Right cardiac atrium (tissue), 5 donors: ENCODE measurements around the gene SPON1. TPM values are rescaled to one million over a fixed set of nuclear protein-coding genes. Genes with fewer than 3 reads are reported as not detected.
"Not testable (repeated sequence)": the region's sequence is repeated elsewhere in the genome, so short reads cannot be mapped to it uniquely, and the experiment has no call there.

ENCODE experiments used
- ATAC-seq, 2 donors: fragments of 200-7000 bp; cut with Tn5 transposase; one replicate each; pipeline versions ENCODE4 v1.8.0 to v1.9.1; 2020; ENCODE audit warnings: moderate library complexity in 2 of 2, mild to moderate bottlenecking in 1 of 2
- DNase-seq, 3 donors: peaks; one replicate each; pipeline ENCODE4 v3.0.0-alpha.2; 2020
- H3K27ac ChIP-seq: one replicate; pipeline ENCODE4 v1.5.1; 2013; ENCODE audit warnings: mild to moderate bottlenecking, low read length, control low read depth, moderate library complexity
- H3K27me3 ChIP-seq: one replicate; pipeline ENCODE4 v1.6.1; 2013; ENCODE audit not compliant: control insufficient read depth, insufficient read depth
- H3K4me1 ChIP-seq: one replicate; pipeline ENCODE4 v1.6.1; 2013; ENCODE audit warnings: low read length; ENCODE audit not compliant: control insufficient read depth, insufficient read depth
- H3K4me3 ChIP-seq: one replicate; pipeline ENCODE4 v1.5.1; 2013; ENCODE audit warnings: low read length, control low read depth
- H3K9me3 ChIP-seq: one replicate; pipeline ENCODE4 v1.6.1; 2013; ENCODE audit warnings: low read length; ENCODE audit not compliant: control insufficient read depth
- WGBS: extraction: QIAGEN DNeasy Blood & Tissue Kit; methylation state at CpG from one replicate; pipeline ENCODE4 v1.1.7; 2013; 5-methylcytosine and 5-hydroxymethylcytosine counted together
- intact Hi-C, 4 donors: fragments of 100-400 bp; cut with DNase I; formaldehyde crosslinking; loops; one replicate each; pipeline versions ENCODE4 v1.11.0 to v1.14.0; 2022 to 2023
- polyA plus RNA-seq: library from polyadenylated mRNA; stranded (reverse); fragments of 200-250 nt; gene quantifications from one replicate; pipeline ENCODE4 v1.2.3, GENCODE V29; 2013
- total RNA-seq, 4 donors: library from RNA; stranded (reverse); fragmentation: NEBNext Ultra II Directional; extraction: Animal tissue kit (Norgen Biotek cat#: 25700); gene quantifications; one replicate each; pipeline ENCODE4 v1.2.1, GENCODE V29; 2021
- donor health status: healthy with polysubstance abuse.
- donor health status: DM: no; HTN: yes; CAD: no.
- donor health status: DM: no; HTN: no; CAD: no.
- donor health status: DM: no; HTN: yes; CAD: no; lungs with severe emphysema.
- donor health status: DM: yes; HTN: yes; CAD: no.

The SPON1 gene
- total and polyA plus RNA-seq, 5 donors = 12.6 to 32.7 (median 24.7) TPM

DNA sequence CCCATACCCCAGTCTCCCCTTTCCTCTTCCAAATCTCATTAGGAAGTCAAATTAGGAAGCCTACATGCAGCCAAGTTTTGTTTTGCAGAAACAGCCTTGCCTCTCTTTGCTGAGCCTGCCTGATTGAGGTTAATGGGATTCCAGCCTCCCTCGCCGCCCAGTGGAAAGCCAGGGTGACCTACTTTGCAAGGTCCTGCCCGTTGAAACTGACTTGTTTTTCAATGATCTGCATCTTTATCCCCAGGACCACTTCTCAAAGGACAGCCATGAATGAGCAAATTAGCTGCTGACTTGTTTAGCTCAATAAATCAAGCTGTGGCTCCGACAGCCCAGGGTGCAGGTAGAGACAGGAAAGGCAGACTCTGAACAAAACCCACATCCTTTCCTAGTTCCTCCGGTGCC is 286.1 kb downstream of the SPON1 start:
- no peaks in the 10 kb centered on the region for H3K9me3 ChIP-seq
- 38% methylated on average over 5 of the region's 5 CpGs for WGBS
- intact Hi-C loops = loop anchor here in 3 of 4 donors (2.0 to 10.0 kb wide), 3 partner anchors 64 to 474 kb away; no protein-coding TSS in a partner anchor
- DNase-seq (peak in 2 of 3 donors; percentile 61 to 69), ATAC-seq (peak in 1 of 2 donors; percentile 57)
- no peak overlapping the region for H3K4me3 ChIP-seq
- H3K27ac ChIP-seq = no peak overlapping the region
- no peaks in the 10 kb centered on the region for H3K27me3 ChIP-seq
- H3K4me1 ChIP-seq = peaks cover 3% of the 10 kb centered on the region

GRCh38 chr11:14249121-14249963 is 286.8 kb downstream of the SPON1 start:
- no peak overlapping the region for H3K4me3 ChIP-seq
- peaks cover 5% of the 10 kb centered on the region for H3K4me1 ChIP-seq
- no peak overlapping the region for H3K27ac ChIP-seq
- WGBS = 33% methylated on average over 10 of the region's 10 CpGs
- ATAC-seq (peak; percentile 67), DNase-seq (peak in 2 of 3 donors; percentile 47 to 73)
- no peaks in the 10 kb centered on the region for H3K9me3 ChIP-seq
- intact Hi-C loops = loop anchor here in 3 of 4 donors (1.0 to 10.0 kb wide), 4 partner anchors 65 to 475 kb away; no protein-coding TSS in a partner anchor
- no peaks in the 10 kb centered on the region for H3K27me3 ChIP-seq

- Histone ChIP-seq H3K27me3 (no peaks in the 10 kb centered on the region), H3K9me3 (no peaks in the 10 kb centered on the region), H3K4me1 (peaks cover 5% of the 10 kb centered on the region), H3K27ac (no peak overlapping the region), H3K4me3 (no peak overlapping the region)
- WGBS = 74% methylated on average over 5 of the region's 5 CpGs
- no peak for ATAC-seq
- DNase-seq = no peak
- intact Hi-C loops = loop anchor here in 1 of 4 donors (5.0 kb wide), 1 partner anchor 479 kb away; no protein-coding TSS in a partner anchor
Measured at GRCh38 chr11:14251754-14252153, 289.2 kb downstream of the SPON1 start.

DNA sequence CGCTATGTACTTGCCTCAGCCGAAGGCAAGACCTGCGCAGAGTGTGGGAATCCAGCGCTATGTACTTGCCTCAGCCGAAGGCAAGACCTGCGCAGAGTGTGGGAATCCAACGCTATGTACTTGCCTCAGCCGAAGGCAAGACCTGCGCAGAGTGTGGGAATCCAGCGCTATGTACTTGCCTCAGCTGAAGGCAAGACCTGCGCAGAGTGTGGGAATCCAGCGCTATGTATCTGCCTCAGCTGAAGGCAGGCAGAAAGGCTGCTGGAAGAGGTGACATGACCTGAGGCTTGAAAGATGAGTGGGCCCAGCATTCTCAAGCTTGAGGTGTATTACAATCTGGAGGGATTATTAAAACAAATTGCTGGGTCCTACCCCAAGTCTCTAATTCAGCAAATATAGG is 290.0 kb downstream of the SPON1 start:
- not testable (repeated sequence) for H3K9me3 ChIP-seq, H3K4me3 ChIP-seq, DNase-seq, ATAC-seq, H3K4me1 ChIP-seq, H3K27me3 ChIP-seq, H3K27ac ChIP-seq
- 96% methylated on average over 5 of the region's 12 CpGs for WGBS
- intact Hi-C loops = loop anchor here in 1 of 4 donors (5.0 kb wide), 1 partner anchor 480 kb away; no protein-coding TSS in a partner anchor

DNA sequence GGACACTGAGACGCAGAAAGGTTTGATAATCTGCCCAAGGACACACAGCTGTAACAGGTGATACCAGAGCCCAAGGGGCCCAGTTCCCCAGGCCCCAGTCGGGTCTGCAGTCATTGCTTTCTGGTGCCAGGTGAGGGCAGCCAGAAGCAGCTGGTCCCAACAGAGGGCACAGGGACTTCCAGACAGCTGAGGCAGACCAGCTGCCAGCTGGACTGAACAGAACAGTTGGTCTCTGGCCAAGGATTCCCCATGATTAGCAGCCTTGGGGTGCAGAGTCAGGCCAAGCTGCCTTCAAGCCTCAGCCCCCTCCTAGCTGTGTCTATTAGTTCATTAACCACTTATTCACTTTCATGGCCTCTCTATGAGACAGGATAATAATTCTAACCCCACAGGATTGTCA is 290.9 kb downstream of the SPON1 start:
- H3K9me3 ChIP-seq = no peaks in the 10 kb centered on the region
- ATAC-seq = peak in 1 of 2 donors; percentile 15

GRCh38 chr11:14253840-14254239 is 291.3 kb downstream of the SPON1 start:
- Histone ChIP-seq H3K27ac (no peak overlapping the region), H3K4me1 (peaks cover 5% of the 10 kb centered on the region), H3K27me3 (no peaks in the 10 kb centered on the region), H3K9me3 (no peaks in the 10 kb centered on the region), H3K4me3 (no peak overlapping the region)
- no peak for DNase-seq
- intact Hi-C loops = loop anchor here in 1 of 4 donors (5.0 kb wide), 1 partner anchor 482 kb away; no protein-coding TSS in a partner anchor
- WGBS = 67% methylated on average over 5 of the region's 5 CpGs
- ATAC-seq = peak in 1 of 2 donors; percentile 50

More for the DNA sequence above, 290.9 kb downstream of the SPON1 start:
- Histone ChIP-seq H3K4me1 (peaks cover 5% of the 10 kb centered on the region), H3K4me3 (no peak overlapping the region), H3K27ac (no peak overlapping the region), H3K27me3 (no peaks in the 10 kb centered on the region)
- intact Hi-C loops = loop anchor here in 1 of 4 donors (5.0 kb wide), 1 partner anchor 481 kb away; no protein-coding TSS in a partner anchor
- WGBS = 42% methylated on average over 2 of the region's 2 CpGs
- DNase-seq = no peak

- H3K9me3 ChIP-seq = no peaks in the 10 kb centered on the region
- WGBS = 86% methylated on average over 13 of the region's 13 CpGs
- H3K27ac ChIP-seq = no peak overlapping the region
- peaks cover 5% of the 10 kb centered on the region for H3K4me1 ChIP-seq
- intact Hi-C loops = loop anchor here in 1 of 4 donors (5.0 kb wide), 1 partner anchor 482 kb away; no protein-coding TSS in a partner anchor
- peak in 1 of 2 donors; percentile 23 for ATAC-seq
- H3K4me3 ChIP-seq = no peak overlapping the region
- no peak for DNase-seq
- H3K27me3 ChIP-seq = no peaks in the 10 kb centered on the region
Measured at GRCh38 chr11:14254533-14255237, 292.2 kb downstream of the SPON1 start.

- H3K9me3 ChIP-seq = no peaks in the 10 kb centered on the region
- 15% methylated on average over 2 of the region's 2 CpGs for WGBS
- DNase-seq (no peak), ATAC-seq (no peak)
- intact Hi-C loops = no loop called here
- no peak overlapping the region for H3K4me3 ChIP-seq
- no peaks in the 10 kb centered on the region for H3K27me3 ChIP-seq
- H3K4me1 ChIP-seq = peaks cover 5% of the 10 kb centered on the region
- H3K27ac ChIP-seq = no peak overlapping the region
Measured at GRCh38 chr11:14255238-14255534, 292.7 kb downstream of the SPON1 start.

- Histone ChIP-seq H3K27me3 (no peaks in the 10 kb centered on the region), H3K4me3 (no peak overlapping the region), H3K4me1 (peaks cover 5% of the 10 kb centered on the region), H3K9me3 (no peaks in the 10 kb centered on the region), H3K27ac (no peak overlapping the region)
- intact Hi-C loops = no loop called here
- WGBS = 67% methylated on average over 6 of the region's 6 CpGs
- no peak for ATAC-seq
- no peak for DNase-seq
Measured at GRCh38 chr11:14258221-14258935, 295.9 kb downstream of the SPON1 start.

GRCh38 chr11:14259186-14259784 is 296.8 kb downstream of the SPON1 start:
- peak in 1 of 3 donors; percentile 48 for DNase-seq
- WGBS = 60% methylated on average over 38 of the region's 38 CpGs
- H3K9me3 ChIP-seq = no peaks in the 10 kb centered on the region
- no peak overlapping the region for H3K27ac ChIP-seq
- H3K4me1 ChIP-seq = peaks cover 2% of the 10 kb centered on the region
- H3K4me3 ChIP-seq = no peak overlapping the region
- H3K27me3 ChIP-seq = no peaks in the 10 kb centered on the region
- ATAC-seq = no peak
- intact Hi-C loops = no loop called here
